GM19035 (cell line): ENCODE data around the gene CCR9.
A peak's percentile ranks its signal among the peaks of the same experiment; 100 is the strongest.

Source experiments
- ATAC-seq: cut with Tn5 transposase; IDR thresholded peaks from one replicate; pipeline ENCODE4 v1.9.1; 2021; ENCODE audit not compliant: unreplicated experiment

Gene CCR9

DNA sequence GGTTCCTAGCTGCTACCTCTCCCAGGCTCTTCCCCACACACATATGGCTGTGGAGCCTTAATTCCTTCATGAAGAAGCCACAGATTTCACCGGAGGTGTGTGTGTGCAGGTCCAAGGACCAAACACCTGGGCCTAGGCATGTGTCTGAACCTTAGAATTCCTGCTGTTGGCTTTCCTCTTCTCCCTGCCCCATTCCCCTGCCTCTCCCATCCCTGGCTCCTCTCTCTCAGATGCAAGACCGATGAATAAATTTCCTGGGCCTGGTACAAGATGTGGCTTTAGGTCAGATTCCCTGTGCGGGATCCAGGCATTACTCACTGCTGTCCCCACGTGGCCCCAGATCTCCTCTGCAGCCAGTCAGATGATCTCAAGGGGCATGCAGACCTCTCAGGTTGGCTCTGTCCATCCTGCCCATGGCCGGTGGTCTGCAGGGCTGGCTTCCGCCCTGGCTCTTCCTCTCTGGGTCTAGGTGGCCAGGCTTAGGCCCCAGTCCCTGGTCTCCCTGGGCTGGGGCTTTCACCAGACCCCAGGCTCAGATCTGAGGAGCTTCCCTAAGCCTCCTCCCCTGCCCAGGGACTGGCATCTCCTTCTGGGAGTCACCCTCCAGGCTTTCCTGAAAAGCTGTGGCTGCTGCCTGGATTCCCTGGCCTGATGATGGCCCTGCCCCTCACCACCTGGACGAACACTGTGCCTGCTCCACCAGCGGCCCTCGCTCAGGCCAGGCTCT lies 20.5 kb downstream of the CCR9 start:
- no peak for ATAC-seq

DNA sequence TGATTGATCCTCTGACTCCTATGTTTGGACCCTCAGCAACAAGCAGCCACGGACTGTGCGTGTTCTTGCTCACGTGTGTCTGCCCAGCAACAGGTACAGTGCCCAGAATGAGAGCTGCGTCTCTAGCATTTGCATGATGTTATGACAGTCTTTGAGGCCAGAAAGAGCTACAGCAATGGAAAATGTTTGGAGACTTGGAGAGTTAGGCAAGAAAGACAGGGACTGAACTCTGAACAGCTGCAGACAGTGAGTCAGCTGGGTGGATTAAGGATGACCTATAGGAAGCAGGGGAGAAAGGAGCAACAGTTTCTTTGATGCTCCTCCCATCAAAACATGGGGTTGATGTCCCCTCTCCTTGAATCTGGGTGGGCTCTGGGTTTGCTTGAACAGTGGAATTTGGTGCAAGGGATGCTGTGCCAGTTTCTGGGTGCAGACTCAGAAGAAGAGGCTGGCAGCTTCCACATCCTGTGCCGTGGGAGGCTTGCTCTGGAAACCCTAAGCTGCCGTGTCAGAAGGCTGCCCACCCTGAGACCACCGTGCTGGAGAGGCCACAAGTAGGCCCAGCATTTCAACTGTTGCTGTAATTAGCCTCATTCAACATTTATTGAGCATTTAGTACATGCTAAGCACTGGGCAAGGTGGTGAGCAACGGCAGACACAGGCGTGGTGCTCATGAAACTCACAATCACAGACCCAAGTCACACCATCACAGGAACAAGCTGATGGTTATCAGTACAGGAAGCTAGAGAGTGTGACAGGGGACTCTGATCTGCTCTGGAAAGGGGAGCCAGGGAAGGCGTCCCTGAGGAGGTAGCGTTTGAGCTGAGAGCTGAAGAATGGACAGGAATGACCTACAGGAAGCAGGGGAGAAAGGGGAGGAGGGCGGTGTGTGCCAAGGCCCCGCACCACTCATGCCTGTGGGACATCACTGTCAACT lies 21.7 kb downstream of the CCR9 start:
- no peak for ATAC-seq

DNA sequence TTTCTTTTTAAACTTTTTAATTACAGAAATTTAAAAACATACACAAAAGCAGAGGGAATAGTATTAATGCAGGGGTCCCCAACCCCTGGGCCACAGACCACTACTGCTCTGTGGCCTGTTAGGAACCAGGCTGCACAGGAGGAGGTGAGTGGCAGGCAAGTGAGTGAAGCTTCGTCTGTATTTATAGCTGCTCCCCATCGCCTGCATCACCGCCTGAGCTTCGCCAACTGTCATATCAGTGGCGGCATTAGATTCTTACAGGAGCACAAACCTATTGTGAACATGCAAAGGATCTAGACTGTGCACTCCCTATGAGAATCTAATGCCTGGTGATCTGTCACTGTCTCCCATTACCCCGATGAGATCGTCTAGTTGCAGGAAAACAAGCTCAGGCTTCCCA lies 22.4 kb downstream of the CCR9 start:
- ATAC-seq, result no peak

DNA sequence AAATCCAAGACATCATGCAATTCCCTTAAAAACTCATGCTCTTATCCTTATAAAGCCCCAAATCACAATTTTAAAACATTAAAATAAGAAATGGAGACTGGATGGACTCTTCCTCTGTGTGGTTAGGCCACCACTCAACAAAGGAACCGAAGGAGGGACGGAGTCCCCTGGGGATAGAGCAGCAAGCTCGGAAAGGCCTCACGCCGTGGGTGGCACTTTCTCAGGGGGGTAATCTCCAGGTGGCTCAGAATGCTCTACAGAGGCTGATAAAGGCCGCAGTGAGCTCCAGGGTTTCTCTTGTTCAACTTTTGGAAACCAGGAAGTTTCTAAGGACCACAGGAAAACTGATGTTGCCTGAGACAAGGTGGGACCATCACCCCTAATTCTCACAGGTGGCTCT lies 23.2 kb downstream of the CCR9 start:
- no peak for ATAC-seq

DNA sequence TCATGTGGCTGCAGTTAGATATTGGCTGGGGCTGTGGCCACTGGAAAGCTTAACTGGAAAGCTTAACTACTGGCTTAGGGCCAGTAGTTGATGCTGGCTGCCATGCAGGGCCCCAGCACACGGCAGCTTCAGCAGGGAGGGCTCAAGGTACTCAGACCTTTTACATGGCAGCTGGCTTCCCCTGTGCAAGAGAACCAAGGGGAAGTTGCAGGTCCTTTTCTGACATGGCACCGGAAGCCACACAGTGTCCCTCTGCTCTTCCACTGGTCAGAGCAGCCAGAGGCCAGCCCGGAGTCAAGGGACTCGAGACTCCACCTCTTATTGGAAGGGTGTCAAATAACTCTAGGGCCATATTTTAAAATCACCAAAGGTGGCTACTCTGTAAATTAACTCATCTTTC lies 24.5 kb downstream of the CCR9 start:
- ATAC-seq, result no peak

DNA sequence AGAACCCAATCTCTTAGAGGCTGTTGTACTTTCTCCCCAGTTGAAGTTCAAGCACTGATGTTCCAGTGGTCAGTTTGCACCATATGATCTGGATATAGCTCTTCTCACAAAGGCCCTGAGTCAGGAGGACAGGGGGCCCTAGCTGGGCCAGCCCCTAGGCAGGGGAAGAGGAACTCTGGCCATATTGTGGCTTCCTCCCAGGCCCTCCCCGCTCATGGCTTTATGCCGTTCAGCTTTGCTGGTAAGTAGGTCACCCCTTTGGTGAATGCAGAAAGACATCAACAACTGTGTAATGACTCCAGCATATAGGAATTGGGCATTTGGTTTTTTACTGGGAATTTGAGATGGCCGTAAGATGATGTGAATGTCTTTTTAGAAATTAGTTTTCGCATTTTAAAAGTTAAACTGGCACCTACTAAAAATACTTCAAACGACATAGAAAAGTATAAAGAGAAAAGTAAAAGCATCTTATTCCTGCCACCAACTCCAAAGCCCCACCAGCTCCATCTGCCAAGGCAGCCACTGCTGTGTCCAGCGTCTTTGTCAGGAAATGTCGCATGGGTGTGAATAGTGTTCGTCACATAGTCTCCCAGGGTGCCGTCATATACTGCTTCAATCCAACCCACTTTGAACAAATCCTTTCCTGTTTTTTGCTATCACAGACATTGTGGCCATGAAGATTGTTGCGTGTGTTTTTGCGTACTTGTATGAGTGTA lies 25.3 kb downstream of the CCR9 start:
- ATAC-seq, result no peak

DNA sequence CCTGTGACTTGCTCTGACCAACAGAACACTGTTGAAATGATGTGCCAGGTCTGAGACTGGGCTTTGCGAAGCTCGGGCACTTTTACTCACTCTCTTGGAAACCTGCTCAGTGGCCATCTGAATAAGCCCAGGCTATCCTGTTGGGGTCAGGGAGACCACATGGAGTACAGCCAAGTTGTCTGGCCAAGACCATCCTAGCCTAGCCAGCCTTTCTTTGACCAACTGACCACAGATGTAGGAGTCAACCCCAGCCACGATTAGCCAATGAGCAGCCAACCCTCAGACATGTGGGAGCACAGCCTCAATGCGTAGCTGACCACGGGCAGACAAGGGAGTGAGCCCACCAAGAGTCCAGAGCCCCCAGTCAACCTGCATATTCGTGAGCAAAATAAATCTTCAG lies 26.1 kb downstream of the CCR9 start:
- no peak for ATAC-seq

DNA sequence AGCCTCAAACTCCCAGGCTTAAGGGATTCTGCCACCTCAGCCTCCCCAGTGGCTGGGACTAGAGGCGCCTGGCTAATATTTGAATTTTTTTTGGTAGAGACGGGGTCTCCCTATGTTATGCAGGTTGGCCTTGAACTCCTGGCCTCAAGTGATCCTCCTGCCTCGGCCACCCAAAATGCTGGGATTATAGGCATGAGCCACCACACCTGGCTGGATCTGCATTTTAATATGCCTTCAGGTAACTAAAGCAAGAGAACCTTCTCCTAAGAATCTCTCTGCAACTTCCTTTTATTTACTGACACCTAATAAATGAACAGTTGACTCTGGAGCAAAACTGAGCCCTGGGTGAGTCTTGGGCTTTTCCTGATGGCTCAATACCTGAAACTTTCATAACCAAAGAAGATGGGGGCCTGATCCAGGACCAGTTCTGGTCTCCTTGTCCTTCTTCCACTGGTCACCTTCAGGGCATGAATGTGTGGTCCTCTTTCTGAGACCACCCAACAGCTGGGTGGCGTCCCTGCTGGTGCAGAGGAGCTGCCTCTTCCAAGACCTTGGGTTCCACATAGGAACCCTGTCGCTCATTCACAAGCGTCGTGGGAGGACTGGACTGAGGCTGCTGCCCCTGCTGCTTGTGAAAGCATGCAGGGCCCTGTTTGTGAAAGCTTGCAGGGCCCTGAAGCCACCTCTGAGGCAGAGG lies 28.2 kb downstream of the CCR9 start:
- ATAC-seq, result no peak

DNA sequence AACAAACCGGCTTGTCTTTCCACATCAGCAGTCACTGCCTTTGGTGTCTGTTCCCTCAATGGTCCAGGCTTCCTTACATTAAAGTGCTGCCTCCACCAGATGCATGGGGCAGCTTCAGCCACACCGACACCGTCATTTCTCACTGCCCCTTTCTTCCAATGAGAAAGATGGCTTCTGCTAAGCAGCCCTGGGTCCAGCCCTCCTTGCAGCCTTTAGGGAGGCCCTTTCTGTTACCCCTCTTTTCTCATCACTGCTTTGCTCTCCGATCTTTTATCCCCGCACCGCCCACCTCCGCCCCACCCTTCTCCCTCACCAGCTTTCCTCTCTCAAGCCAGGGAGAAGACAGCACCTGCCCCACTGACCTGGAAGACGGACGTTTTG lies 28.7 kb downstream of the CCR9 start:
- no peak for ATAC-seq

DNA sequence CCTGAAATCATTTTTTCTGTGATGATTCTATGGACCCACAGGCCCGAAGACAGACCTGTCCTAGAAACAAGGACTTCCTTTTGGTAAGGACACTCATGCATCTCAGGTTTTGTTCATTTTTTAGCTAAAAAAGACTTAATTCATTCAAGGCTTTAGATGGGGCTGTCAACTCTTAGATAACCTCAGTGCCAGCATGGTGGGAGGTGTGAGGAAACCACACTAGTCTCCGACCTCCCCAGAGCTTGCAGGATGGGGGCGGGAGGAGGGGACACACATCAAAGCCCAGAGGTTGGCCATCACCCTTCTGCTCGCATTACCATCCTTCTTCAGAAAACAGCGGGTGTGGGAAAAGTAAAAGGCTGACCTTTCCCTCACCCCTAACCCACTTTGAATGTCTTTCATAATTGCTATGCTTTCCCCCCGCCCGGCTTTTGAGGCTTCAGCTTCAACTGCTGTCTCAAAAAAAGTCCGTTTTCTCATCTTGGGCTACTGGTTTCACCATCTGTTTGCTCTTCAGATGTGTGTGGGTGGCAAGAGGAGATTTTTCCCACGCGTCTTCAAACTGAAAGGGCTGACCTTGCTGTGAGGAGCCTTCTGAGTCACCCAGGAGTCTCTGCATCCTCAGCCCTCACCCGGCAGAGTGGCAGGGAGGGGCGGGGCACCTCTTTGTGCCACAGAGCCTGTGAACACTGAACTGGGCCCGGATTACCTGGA lies 29.3 kb downstream of the CCR9 start:
- peak; percentile 90 for ATAC-seq

DNA sequence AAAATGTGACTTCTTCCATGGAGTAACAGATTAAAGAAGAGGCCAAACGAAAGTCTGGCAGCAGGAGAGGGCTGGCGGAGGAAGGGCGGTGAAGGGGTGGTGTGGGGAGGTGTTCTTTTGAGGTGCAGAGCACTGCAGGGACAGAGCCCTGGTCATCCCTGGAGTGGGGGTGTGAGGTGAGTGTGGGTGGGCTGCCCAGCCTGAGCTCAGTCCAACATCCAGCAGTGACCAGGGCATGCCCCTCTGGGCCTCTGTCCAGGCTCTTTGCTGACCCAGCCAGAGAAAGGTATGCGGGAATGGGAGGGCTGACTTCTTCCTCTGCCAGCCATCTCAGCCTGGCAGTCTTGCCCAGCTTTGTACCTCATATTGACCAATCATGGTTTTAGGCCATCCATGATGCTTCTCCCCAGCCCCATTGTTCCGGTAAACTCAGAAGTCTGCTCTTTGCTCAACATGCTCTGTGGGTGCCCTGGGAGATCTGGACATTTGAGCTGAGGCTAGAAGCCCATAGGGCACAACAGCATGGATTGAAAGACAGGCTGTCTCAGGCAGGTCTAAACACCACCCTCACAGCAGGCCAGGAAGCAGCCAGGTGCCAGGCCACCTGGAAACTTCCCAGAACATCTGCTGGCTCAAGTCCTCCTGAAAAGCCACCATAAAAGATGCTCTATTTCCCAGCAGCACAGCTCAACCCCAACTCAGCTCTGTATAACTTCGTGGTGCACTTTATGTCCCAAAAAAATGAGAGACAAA lies 31.0 kb downstream of the CCR9 start:
- no peak for ATAC-seq

DNA sequence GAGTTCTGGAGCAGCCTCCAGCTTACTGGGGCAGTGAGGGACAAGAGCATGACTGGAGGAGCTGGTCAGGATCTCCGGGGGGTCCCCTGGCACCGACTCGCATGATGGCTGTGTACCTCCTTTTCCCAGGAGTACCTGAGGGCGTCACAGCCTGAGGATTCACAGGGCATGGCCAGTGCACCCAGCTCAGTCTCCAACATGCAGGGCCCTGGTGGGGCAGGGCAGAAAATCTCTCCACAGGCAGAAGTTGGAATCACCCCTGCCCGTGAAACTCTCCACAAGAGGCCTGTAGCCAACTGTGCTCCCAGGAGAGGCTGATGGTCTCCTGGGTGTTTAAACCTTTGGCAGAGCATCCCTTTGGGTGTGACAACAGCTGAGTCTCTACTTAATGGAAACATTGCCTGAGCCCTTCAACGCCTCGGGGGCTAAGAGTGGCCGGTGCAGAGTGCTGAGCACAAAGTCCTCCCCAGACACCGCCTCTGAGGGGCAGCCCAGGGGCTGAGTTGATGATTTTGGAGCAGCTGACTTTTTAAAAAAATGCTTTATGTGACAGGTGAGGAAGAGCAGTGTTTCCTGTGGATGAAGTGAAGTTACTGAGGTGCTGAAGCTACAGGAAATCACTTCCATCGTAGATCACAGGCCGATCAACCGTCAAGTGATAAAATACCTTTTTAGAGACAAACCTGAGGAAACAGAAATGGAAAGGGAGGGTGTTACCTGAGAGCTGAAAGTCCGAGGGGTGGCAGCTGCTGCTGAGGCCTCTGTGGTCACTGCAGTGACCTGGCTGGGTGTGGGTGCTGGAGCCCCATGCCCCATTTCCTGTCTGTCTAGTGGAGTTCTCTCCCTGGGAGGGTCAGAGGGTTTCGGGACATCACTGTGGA lies 35.1 kb downstream of the CCR9 start:
- no peak for ATAC-seq

DNA sequence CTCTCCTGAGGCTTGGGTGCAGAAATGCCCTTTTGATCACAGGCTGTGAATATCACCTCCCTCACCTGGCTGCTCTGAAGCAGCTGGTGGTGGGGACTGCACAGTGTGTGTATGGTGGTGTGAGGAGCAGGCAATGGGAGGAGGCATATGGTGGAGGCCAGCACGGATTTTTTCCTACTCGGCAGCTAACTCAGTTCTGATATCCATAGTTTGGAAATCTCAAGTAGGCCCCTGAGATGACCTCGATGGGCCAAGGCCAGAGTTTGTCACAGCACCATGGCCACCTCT lies 35.6 kb downstream of the CCR9 start:
- ATAC-seq, result no peak

DNA sequence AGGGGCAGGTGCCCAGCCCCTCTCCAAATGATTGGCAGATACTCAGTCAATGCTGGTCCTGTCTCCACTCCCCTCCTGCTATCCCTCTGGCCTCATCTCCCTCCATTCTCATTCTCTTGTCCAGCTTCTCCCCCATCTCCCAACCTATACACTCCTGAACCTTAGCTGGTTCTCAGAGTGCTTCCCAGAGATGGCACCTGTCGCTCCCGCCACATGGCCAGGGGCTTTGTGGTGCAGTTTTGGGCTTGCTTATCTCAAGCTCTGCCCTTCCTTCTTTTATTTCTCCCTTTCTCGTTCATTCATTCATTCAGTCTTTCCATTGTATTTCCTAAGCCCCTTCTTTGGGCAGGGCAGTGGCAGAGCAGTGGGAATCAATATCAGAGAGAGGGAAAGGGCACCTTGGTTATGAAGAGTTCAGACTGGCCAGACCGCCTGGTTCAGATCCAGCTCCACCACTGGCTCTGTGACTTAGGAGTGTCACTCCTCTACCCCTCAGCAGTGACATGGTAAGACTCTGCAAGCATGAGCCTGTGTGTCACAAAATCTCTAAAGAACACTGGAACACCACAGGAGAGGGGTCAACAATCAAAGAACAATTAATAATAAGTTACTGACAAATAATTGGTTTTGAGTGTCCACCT lies 36.7 kb downstream of the CCR9 start:
- ATAC-seq, result no peak

DNA sequence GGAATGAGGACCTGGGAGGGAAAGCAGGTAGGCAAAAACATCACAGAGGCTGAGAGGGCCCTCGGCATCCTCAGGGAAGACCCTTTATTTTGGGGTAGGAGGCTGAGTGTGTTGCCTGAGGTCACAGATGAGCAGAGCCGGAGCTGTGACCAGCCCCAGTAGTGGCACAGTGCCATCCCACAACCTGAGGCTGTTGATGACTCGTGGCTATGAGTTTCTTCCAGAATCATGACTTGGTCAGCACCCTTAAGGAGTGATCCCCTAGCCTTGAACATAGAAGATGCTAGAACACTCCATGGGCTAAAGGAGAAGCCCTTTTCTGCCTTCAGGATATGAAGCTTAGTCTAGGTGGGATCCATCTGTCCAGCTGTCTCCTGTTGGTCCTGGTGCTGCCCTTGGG lies 37.4 kb downstream of the CCR9 start:
- ATAC-seq, result no peak

DNA sequence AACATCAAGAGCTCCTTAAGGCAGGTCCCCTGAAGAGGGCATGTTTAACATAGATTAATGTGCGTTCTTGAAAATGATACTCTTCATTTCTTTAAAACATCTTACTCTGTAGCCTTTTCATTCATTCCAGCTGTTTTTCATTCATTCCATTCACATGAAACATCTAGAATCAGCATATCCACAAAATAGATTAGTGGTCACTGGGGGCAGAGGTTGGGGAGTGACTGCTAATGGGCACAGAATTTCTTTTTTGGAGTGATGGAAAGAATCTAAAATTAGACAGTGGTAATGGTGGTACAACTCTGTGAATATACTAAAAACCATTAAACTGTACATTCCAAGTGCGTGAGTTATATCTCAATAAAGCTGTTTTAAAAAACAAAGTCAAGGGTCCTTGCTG lies 41.5 kb downstream of the CCR9 start:
- ATAC-seq, result no peak

DNA sequence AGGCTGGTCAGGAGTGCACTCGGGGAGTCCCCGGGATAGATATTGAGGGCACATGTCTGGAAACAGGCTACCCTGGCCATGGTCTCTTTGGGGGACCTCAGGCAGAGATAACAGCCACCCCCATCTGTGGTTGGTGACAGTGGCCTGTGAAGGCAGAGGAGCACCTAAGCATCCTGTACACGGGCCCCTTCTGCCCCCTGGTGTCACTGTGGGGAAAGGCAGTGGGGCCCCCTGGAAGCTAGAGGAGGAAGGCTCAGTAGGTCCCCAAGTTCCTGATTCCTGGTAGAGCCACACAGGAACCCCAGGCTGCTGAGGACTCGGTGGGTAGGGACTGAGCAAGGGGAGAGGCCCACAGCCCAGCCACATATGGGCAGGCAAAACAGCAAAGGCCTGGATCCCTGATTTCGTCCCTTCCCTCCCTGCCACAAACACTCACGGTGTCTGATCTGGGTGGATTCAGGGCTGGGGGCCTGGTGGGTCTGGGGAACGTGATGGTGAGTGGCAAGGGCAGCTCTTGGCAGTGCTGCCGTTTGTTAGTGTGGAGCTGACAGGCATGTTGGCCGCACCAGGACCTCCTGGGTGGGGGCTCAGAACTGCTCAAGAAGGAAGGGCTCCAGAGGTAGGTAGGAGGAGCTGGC lies 42.8 kb downstream of the CCR9 start:
- ATAC-seq, result peak; percentile 62

DNA sequence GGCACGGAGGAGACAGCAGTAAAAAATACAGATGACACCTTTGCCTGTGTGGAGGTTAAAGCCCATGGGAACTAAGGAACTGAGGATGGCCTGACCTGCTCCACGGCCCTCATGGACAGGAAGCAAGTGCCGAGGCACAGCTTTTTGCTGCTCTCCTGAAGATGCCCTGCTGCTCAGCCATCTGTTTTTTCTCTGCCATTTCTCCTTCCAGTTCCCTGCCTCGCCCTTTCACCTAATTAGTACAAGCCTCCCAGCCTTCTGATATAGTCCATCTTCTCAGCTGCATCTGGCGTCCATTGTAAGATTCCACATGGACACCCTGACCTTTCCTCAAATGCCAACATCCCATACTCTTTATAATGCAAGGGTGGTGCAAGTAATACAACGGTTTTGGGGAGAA lies 45.2 kb downstream of the CCR9 start:
- ATAC-seq, result no peak
